HG03039 (cell line): ENCODE data around the gene CDK19.
"Not testable (repeated sequence)": the region's sequence is repeated elsewhere in the genome, so short reads cannot be mapped to it uniquely, and the experiment has no call there.

Experiments
- ATAC-seq: cut with Tn5 transposase; IDR thresholded peaks from one replicate; pipeline ENCODE4 v1.9.1; 2021; ENCODE audit warnings: mild to moderate bottlenecking, moderate library complexity; ENCODE audit not compliant: unreplicated experiment

The CDK19 gene

GRCh38 chr6:110815411-110816409 is at the start of gene CDK19:
Gene CDK19 (minus strand): TSS chr6:110815469. CDS start chr6:110815136, 333 bp downstream.
- peak; percentile 72 for ATAC-seq

GRCh38 chr6:110864824-110865223 is 49.6 kb upstream of the CDK19 start:
- no peak for ATAC-seq

GRCh38 chr6:110859335-110859792 is 44.1 kb upstream of the CDK19 start:
- ATAC-seq = no peak

- ATAC-seq = no peak
Observed at GRCh38 chr6:110858562-110859214, 43.4 kb upstream of the CDK19 start.

- no peak for ATAC-seq
Observed at GRCh38 chr6:110858016-110858415, 42.7 kb upstream of the CDK19 start.

- ATAC-seq = no peak
Observed at GRCh38 chr6:110856296-110856695, 41.0 kb upstream of the CDK19 start.

GRCh38 chr6:110853754-110854477 is 38.6 kb upstream of the CDK19 start:
- no peak for ATAC-seq

GRCh38 chr6:110852773-110853172 is 37.5 kb upstream of the CDK19 start:
- ATAC-seq = no peak

GRCh38 chr6:110849781-110850180 is 34.5 kb upstream of the CDK19 start:
- no peak for ATAC-seq

GRCh38 chr6:110841266-110841665 is 26.0 kb upstream of the CDK19 start:
- ATAC-seq = no peak

GRCh38 chr6:110835751-110836150 is 20.5 kb upstream of the CDK19 start:
- ATAC-seq = not testable (repeated sequence)

- ATAC-seq = no peak
Observed at GRCh38 chr6:110833831-110834230, 18.6 kb upstream of the CDK19 start.

- no peak for ATAC-seq
Observed at GRCh38 chr6:110831405-110831804, 16.1 kb upstream of the CDK19 start.

GRCh38 chr6:110828396-110828795 is 13.1 kb upstream of the CDK19 start:
- no peak for ATAC-seq

GRCh38 chr6:110826236-110827129 is 11.2 kb upstream of the CDK19 start:
- ATAC-seq = no peak

GRCh38 chr6:110823146-110823545 is 7.9 kb upstream of the CDK19 start:
- no peak for ATAC-seq

GRCh38 chr6:110822249-110822648 is 7.0 kb upstream of the CDK19 start:
- no peak for ATAC-seq

- no peak for ATAC-seq
Observed at GRCh38 chr6:110816677-110817076, 1.4 kb upstream of the CDK19 start.

GRCh38 chr6:110815015-110815410 is 256 bp downstream of the CDK19 start:
- ATAC-seq = no peak
